B cell (primary cell): ENCODE data around the gene GATA6.

Experiments
- CTCF ChIP-seq: fragments of 200-600 bp; IDR thresholded peaks from one replicate; pipeline ENCODE4 v1.8.0; 2022; ENCODE audit warnings: antibody characterized with exemption, mild to moderate bottlenecking
- EZH2 ChIP-seq: IDR thresholded peaks from 2 replicates; pipeline ENCODE4 v1.6.1; 2012; ENCODE audit warnings: borderline replicate concordance, low read depth, mild to moderate bottlenecking, moderate library complexity, low read length; ENCODE audit not compliant: insufficient read depth, poor library complexity, severe bottlenecking

GRCh38 chr18:22229456-22230124 is 60.2 kb downstream of the GATA6 start:
- TF ChIP-seq CTCF (no peak), EZH2 (no peak)
